GM18861 (cell line): ENCODE data around the gene BPIFB4.

Experiments
- ATAC-seq: cut with Tn5 transposase; IDR thresholded peaks from one replicate; pipeline ENCODE4 v1.9.1; 2021; ENCODE audit not compliant: unreplicated experiment

BPIFB4 gene

DNA sequence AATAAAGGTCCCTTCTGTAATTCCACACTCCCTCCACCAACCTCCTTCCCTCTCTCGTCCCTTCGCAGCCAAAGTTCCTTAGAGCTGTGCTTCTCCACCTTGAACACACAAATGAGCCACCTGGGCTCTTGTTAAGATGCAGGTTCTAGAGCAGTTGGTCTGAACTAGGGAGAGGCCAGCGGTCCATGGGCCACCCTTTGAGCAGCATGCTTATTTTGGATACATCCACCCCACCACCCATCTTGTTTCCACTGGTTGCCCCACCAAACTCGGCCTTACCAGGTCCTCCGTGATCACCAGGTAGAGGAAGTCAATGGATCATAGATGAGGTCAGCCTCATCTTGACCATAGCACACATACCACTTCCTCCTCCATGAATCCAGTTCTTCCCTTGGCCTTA is 81.2 kb downstream of the BPIFB4 start:
- no peak for ATAC-seq
